Hepatocyte (in vitro differentiated cells): ENCODE measurements around the gene LGALS12. TPM values are rescaled to one million over a fixed set of nuclear protein-coding genes. Genes with fewer than 3 reads are reported as not detected.
A peak's percentile ranks its signal among the peaks of the same experiment; 100 is the strongest.
"Not testable (repeated sequence)": the region's sequence is repeated elsewhere in the genome, so short reads cannot be mapped to it uniquely, and the experiment has no call there.

Experiments used
- DNase-seq: peaks from one replicate; pipeline ENCODE4 v3.0.0-alpha.2; 2016; ENCODE audit warnings: low spot score
- H2AFZ ChIP-seq: fragments of 200-600 bp; sonication (generic); 2 replicates; pipeline ENCODE4 v1.6.0; 2016; ENCODE audit warnings: antibody characterized with exemption, mild to moderate bottlenecking
- H3K27ac ChIP-seq: fragments of 200-600 bp; sonication (generic); 2 replicates; pipeline ENCODE4 v1.5.1; 2016; ENCODE audit warnings: mild to moderate bottlenecking
- H3K27me3 ChIP-seq: fragments of 200-600 bp; sonication (generic); 2 replicates; pipeline ENCODE4 v1.6.1; 2016
- H3K36me3 ChIP-seq: fragments of 200-600 bp; sonication (generic); replicated peaks from 2 replicates; pipeline ENCODE4 v1.5.1; 2016; ENCODE audit warnings: low read depth; ENCODE audit not compliant: insufficient read depth
- H3K4me1 ChIP-seq: fragments of 200-600 bp; sonication (generic); 2 replicates; pipeline ENCODE4 v1.5.1; 2016; ENCODE audit warnings: mild to moderate bottlenecking, moderate library complexity; ENCODE audit not compliant: insufficient read depth
- H3K4me2 ChIP-seq: fragments of 200-600 bp; sonication (generic); 2 replicates; pipeline ENCODE4 v1.6.0; 2016
- H3K4me3 ChIP-seq: fragments of 200-600 bp; sonication (generic); 2 replicates; pipeline ENCODE4 v1.5.1; 2016; ENCODE audit warnings: mild to moderate bottlenecking
- H3K79me2 ChIP-seq: fragments of 200-600 bp; sonication (generic); 2 replicates; pipeline ENCODE4 v1.6.0; 2017; ENCODE audit warnings: mild to moderate bottlenecking
- H3K9me2 ChIP-seq: fragments of 200-600 bp; sonication (generic); replicated peaks from 2 replicates; pipeline ENCODE4 v1.6.0; 2017; ENCODE audit warnings: mild to moderate bottlenecking; ENCODE audit not compliant: insufficient read depth
- H3K9me3 ChIP-seq: fragments of 200-600 bp; sonication (generic); 2 replicates; pipeline ENCODE4 v1.5.1; 2016; ENCODE audit warnings: low read depth, mild to moderate bottlenecking
- H4K20me1 ChIP-seq: fragments of 200-600 bp; sonication (generic); 2 replicates; pipeline ENCODE4 v1.6.0; 2016; ENCODE audit warnings: mild to moderate bottlenecking; ENCODE audit not compliant: insufficient read depth, poor library complexity, severe bottlenecking
- EZH2 ChIP-seq: fragments of 200-600 bp; sonication (generic); IDR thresholded peaks from 2 replicates; pipeline ENCODE4 v1.6.1; 2016; ENCODE audit warnings: antibody characterized with exemption, mild to moderate bottlenecking, borderline replicate concordance
- EZH2phosphoT487 ChIP-seq: fragments of 200-600 bp; sonication (generic); IDR thresholded peaks from one replicate; pipeline ENCODE4 v1.6.1; 2018; ENCODE audit warnings: antibody characterized with exemption, mild to moderate bottlenecking, low read depth, moderate library complexity; ENCODE audit not compliant: unreplicated experiment, severe bottlenecking
- WGBS: methylation state at CpG from one replicate; pipeline ENCODE4 v1.1.6; 2016; ENCODE audit warnings: low lambda C conversion rate; ENCODE audit errors: missing lambda C conversion rate; 5-methylcytosine and 5-hydroxymethylcytosine counted together
- polyA plus RNA-seq: library from polyadenylated mRNA; unstranded; fragments of >200 nt; fragmentation: Nextera tagmentation; extraction: Ambion mirVana; gene quantifications from 2 replicates; pipeline ENCODE4 v1.2.1, GENCODE V29; 2016
- total RNA-seq: library from RNA; depleted of rRNA; stranded (reverse); fragments of >200 nt; gene quantifications from 2 replicates; pipeline ENCODE4 v1.2.3, GENCODE V29; 2014
- TF ChIP-seq, protein P1 (sequence below): fragments of 200-600 bp; sonication (generic); IDR thresholded peaks from 2 replicates; pipeline ENCODE4 v1.5.1; 2016; ENCODE audit warnings: antibody characterized with exemption, mild to moderate bottlenecking; ENCODE audit not compliant: poor library complexity

Gene LGALS12
- total and polyA plus RNA-seq, 2 experiments from 2014 or later = not detected

DNA sequence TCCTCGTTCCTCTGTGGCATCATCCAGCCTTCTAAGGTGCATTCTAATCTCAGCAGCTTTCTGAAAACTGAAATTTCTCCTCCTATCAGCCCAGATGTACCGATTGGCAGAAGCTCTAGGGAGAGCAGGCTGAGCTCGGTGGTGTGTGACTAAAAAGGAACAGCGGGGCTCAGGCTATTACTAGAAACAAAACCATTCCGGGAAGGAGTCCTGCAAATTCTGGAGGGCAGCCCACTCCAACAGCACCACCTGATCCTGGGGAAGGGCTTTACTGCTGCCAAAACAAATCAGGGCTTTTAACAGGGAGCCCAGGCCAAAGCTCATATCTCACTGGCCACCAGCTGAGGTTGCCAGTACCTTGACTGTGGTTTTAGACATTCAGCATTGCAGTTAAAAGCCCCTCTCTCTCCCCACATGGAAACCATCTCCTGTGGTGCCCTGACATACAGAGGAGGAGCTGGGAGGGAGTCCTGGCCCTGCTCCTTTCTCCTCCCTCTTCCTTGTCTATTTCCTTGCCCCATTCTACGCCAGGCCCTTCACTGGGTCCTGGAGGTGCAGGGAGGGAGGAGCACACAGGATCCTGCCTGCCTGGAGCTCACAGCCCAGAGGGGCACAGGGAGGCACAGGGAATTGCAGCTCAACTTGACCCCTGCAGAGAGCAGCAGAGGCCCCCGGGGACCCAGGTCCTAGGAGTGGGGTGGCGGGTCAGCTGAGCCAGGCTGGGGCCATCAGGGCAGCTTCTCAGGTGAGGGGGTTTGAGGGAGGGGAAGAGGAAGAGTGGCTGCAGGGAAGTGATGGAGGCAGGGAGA, 31.6 kb downstream of the LGALS12 start:
- Histone ChIP-seq H3K4me2 (peak overlapping the region; percentile 65), H2AFZ (peak overlapping the region; percentile 15), H3K9me3 (no peaks in the 10 kb centered on the region), H3K9me2 (no peaks in the 10 kb centered on the region), H3K27me3 (no peaks in the 10 kb centered on the region), H3K4me1 (peaks cover 10% of the 10 kb centered on the region), H3K36me3 (no peaks in the 10 kb centered on the region), H4K20me1 (no peaks in the 10 kb centered on the region), H3K79me2 (no peaks in the 10 kb centered on the region), H3K27ac (peak overlapping the region; percentile 21), H3K4me3 (no peak overlapping the region)
- 71% methylated on average over 8 of the region's 8 CpGs for WGBS
- TF ChIP-seq EZH2phosphoT487 (no peak), EZH2 (no peak)
- TF ChIP-seq, protein P1, sequence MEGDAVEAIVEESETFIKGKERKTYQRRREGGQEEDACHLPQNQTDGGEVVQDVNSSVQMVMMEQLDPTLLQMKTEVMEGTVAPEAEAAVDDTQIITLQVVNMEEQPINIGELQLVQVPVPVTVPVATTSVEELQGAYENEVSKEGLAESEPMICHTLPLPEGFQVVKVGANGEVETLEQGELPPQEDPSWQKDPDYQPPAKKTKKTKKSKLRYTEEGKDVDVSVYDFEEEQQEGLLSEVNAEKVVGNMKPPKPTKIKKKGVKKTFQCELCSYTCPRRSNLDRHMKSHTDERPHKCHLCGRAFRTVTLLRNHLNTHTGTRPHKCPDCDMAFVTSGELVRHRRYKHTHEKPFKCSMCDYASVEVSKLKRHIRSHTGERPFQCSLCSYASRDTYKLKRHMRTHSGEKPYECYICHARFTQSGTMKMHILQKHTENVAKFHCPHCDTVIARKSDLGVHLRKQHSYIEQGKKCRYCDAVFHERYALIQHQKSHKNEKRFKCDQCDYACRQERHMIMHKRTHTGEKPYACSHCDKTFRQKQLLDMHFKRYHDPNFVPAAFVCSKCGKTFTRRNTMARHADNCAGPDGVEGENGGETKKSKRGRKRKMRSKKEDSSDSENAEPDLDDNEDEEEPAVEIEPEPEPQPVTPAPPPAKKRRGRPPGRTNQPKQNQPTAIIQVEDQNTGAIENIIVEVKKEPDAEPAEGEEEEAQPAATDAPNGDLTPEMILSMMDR = no peak
- no peak for DNase-seq

DNA sequence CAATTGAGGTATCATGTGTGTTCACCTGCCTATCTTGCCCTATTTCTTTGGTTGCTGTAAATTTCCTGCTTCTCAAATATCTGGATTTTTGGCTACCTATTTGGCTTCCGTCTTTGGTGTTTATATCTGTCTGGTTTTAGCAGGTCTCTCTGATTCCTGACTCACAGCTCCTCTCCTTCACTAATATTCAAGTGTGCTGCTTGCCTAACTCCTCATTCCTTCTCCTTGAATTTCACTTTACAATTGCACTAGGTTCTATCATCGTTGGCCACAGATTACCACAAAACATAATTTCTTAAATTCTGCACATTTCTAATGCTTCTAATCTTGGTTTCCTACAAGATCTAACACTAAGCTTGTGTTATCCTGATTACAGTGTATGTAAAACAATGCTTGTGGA, 36.6 kb downstream of the LGALS12 start:
- not testable (repeated sequence) for H3K36me3 ChIP-seq, H3K79me2 ChIP-seq, DNase-seq, H2AFZ ChIP-seq, H3K9me3 ChIP-seq, H3K27ac ChIP-seq, H4K20me1 ChIP-seq, H3K9me2 ChIP-seq, H3K4me1 ChIP-seq, H3K4me2 ChIP-seq, H3K27me3 ChIP-seq, H3K4me3 ChIP-seq
- WGBS = 83% methylated on average over 2 of the region's 2 CpGs

DNA sequence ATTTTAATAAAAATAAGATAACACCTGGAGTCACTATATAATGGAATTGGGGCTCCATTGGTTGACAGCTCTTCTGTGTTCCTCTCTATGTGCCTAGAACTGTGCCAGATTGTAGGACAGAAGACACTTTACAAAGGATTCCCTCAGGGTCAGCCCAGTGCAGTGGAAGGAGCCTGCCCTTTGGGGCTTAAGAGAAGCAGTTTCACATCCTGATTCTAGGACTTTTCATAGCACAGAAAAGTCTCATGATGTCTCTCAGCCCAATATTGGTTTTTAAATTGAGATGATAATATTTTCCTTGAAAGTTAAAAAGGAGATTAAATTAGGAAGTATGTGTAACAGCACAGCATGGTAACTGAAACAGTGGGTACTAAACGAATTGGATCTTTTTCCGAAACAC, 37.8 kb downstream of the LGALS12 start:
- H3K27ac ChIP-seq = no peak overlapping the region

DNA sequence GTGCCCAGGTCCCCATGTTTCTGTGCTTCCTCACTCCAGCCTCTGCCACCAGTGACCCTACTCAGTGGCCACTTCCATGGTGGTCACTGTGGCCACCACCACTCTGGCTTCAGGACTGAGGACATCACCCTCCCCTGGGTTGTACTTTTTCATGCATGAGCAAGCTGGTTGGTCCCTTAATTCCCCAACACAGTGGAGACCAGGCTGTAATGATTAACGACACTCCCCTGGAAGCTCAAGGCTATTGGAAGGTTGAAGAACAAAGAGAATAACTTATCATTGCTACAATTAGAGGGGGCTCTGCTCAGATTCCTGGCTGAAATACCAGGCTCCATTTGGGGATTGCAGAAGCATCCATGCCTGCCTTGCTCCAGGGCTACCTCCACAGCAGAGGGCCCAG, 41.2 kb downstream of the LGALS12 start:
- H3K36me3 ChIP-seq = no peaks in the 10 kb centered on the region
- no peaks in the 10 kb centered on the region for H3K9me2 ChIP-seq
- DNase-seq = no peak
- no peak for TF ChIP-seq EZH2phosphoT487
- TF ChIP-seq, protein P1 = no peak
- no peak for TF ChIP-seq EZH2
- no peaks in the 10 kb centered on the region for H3K79me2 ChIP-seq
- H3K4me1 ChIP-seq = no peaks in the 10 kb centered on the region
- WGBS = 55% methylated on average over 1 of the region's 1 CpG
- no peaks in the 10 kb centered on the region for H4K20me1 ChIP-seq
- no peak overlapping the region for H2AFZ ChIP-seq
- H3K4me2 ChIP-seq = no peak overlapping the region
- no peaks in the 10 kb centered on the region for H3K27me3 ChIP-seq
- H3K9me3 ChIP-seq = no peaks in the 10 kb centered on the region
- H3K4me3 ChIP-seq = no peak overlapping the region
- H3K27ac ChIP-seq = no peak overlapping the region

More for the DNA sequence above, 37.8 kb downstream of the LGALS12 start:
- Histone ChIP-seq H3K36me3 (no peaks in the 10 kb centered on the region), H3K9me2 (no peaks in the 10 kb centered on the region), H3K4me3 (no peak overlapping the region), H4K20me1 (no peaks in the 10 kb centered on the region), H3K27me3 (no peaks in the 10 kb centered on the region), H3K9me3 (no peaks in the 10 kb centered on the region), H3K4me1 (no peaks in the 10 kb centered on the region), H3K4me2 (no peak overlapping the region), H2AFZ (no peak overlapping the region), H3K79me2 (no peaks in the 10 kb centered on the region)
- 91% methylated on average over 2 of the region's 2 CpGs for WGBS
- no peak for TF ChIP-seq EZH2
- no peak for TF ChIP-seq EZH2phosphoT487
- TF ChIP-seq, protein P1 = no peak
- DNase-seq = no peak
